Esophagus muscularis mucosa (tissue), 4 donors: ENCODE measurements around the gene IL1RN. TPM values are rescaled to one million over a fixed set of nuclear protein-coding genes. Genes with fewer than 3 reads are reported as not detected.

ENCODE experiments used
- DNase-seq: peaks from one replicate; pipeline ENCODE4 v3.0.0-alpha.2; 2017; ENCODE audit errors: extremely low spot score
- H3K27ac ChIP-seq, 4 donors: fragments of 200-600 bp; sonication (generic); replicated peaks in 1 of 4; 1 replicate in 3 of 4; 2 replicates in 1 of 4; pipeline ENCODE4 v1.5.1; 2016 to 2019; ENCODE audit warnings: mild to moderate bottlenecking in 1 of 4
- H3K27me3 ChIP-seq, 4 donors: fragments of 200-600 bp; sonication (generic); one replicate each; pipeline versions ENCODE4 v1.5.1 to v1.6.0; 2016 to 2019
- H3K36me3 ChIP-seq, 4 donors: fragments of 200-600 bp; sonication (generic); one replicate each; pipeline ENCODE4 v1.5.1; 2016 to 2019
- H3K4me1 ChIP-seq, 4 donors: fragments of 200-600 bp; sonication (generic); one replicate each; pipeline ENCODE4 v1.5.1; 2016 to 2019
- H3K4me3 ChIP-seq, 4 donors: fragments of 200-600 bp; sonication (generic); 1 replicate in 2 of 4; 2 replicates in 2 of 4; pipeline ENCODE4 v1.5.1; 2016 to 2019; ENCODE audit warnings: mild to moderate bottlenecking in 4 of 4, moderate library complexity in 1 of 4
- H3K9me3 ChIP-seq, 4 donors: fragments of 200-600 bp; sonication (generic); 1 replicate in 3 of 4; 2 replicates in 1 of 4; pipeline ENCODE4 v1.5.1; 2016 to 2019
- CTCF ChIP-seq, 3 experiments: fragments of 200-600 bp in 2 of 3; fragments of 450-650 bp in 1 of 3; sonication (generic) in 2 of 3; IDR thresholded peaks; one replicate each; pipeline ENCODE4 v1.5.1; 2017 to 2019; ENCODE audit warnings: antibody characterized with exemption in 3 of 3, mild to moderate bottlenecking in 2 of 3, moderate library complexity in 1 of 3
- EP300 ChIP-seq: sonication (generic); formaldehyde crosslinking; IDR thresholded peaks from one replicate; pipeline ENCODE4 v1.6.1; 2017; ENCODE audit warnings: antibody characterized with exemption
- POLR2A ChIP-seq: fragments of 450-650 bp; IDR thresholded peaks from one replicate; pipeline ENCODE4 v1.6.1; 2017; ENCODE audit warnings: antibody characterized with exemption, moderate library complexity, mild to moderate bottlenecking, low read depth
- POLR2AphosphoS5 ChIP-seq, 2 donors: sonication (generic); formaldehyde crosslinking; IDR thresholded peaks; one replicate each; pipeline ENCODE4 v1.6.1; 2017; ENCODE audit warnings: antibody characterized with exemption in 2 of 2
- WGBS: methylation state at CpG from one replicate; pipeline ENCODE4 v1.1.5; 2018; 5-methylcytosine and 5-hydroxymethylcytosine counted together
- intact Hi-C: fragments of 100-400 bp; cut with DNase I; formaldehyde crosslinking; loops from one replicate; pipeline ENCODE4 v1.15.1; 2023
- small RNA-seq, 3 donors: library from RNA; depleted of rRNA; stranded (forward); fragments of <200 nt; gene quantifications; one replicate each; pipeline ENCODE3, GENCODE V24; 2016
- total RNA-seq, 4 donors: library from RNA; depleted of rRNA; stranded (reverse); fragments of >200 nt; gene quantifications; one replicate each; pipeline versions ENCODE4 v1.1.0 to v1.2.1, GENCODE V29; 2016

IL1RN gene
- total RNA-seq, 4 donors from 2014 or later, result 0.40 to 4.1 (median 0.83) TPM; not detected in 1

DNA sequence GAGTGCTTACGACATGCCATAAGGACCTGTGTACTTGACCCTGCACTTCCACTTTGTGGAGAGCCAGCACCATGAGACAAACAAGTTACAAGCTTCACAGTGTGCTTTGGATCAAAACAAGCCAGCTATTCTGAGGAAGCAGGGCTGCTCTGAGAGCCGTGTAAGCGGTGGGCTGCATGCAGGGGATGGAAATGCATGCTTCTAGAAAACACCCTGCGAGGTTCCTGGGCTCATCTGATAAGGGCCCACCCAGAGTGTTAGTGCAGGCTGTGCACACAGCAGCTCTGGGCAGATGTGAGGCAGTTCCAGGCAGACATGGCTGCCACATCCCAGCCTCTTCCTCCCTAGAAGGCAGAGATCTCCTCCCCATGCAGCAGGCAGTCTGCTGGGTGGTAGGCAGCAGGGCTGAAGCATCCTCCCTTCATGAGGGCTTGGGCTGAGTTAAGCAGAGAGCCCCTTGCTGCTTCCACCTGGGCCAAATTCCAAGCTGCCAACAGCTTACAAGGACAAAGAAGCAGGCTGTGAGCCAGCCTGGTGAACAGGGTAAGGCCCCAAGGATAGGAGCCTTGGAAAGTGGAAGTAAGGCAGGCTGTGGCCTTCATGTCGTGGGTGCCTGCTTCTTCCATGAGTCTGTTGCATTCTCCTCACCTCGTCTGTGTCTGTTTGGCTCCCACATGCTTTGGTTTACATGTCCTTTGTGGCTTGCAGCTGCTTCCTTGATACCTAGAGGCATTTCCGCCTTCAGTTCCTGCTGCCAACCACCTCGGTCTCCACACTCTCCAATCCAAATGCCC lies 54.1 kb downstream of the IL1RN start:
- H3K36me3 ChIP-seq, result no peaks in the 10 kb centered on the region
- H3K27ac ChIP-seq, result no peak overlapping the region
- intact Hi-C loops, result no loop called here
- no peaks in the 10 kb centered on the region for H3K9me3 ChIP-seq
- H3K27me3 ChIP-seq, result no peaks in the 10 kb centered on the region
- 72% methylated on average over 8 of the region's 8 CpGs for WGBS
- no peaks in the 10 kb centered on the region for H3K4me1 ChIP-seq
- H3K4me3 ChIP-seq, result no peak overlapping the region
- TF ChIP-seq POLR2A (no peak), EP300 (no peak), CTCF (IDR thresholded peaks at IDR 0.05) (no peak), POLR2AphosphoS5 (IDR thresholded peaks at IDR 0.05) (no peak)
- DNase-seq, result no peak

GRCh38 chr2:113182471-113183260 lies 55.3 kb downstream of the IL1RN start:
- intact Hi-C loops, result no loop called here
- 79% methylated on average over 5 of the region's 15 CpGs for WGBS

DNA sequence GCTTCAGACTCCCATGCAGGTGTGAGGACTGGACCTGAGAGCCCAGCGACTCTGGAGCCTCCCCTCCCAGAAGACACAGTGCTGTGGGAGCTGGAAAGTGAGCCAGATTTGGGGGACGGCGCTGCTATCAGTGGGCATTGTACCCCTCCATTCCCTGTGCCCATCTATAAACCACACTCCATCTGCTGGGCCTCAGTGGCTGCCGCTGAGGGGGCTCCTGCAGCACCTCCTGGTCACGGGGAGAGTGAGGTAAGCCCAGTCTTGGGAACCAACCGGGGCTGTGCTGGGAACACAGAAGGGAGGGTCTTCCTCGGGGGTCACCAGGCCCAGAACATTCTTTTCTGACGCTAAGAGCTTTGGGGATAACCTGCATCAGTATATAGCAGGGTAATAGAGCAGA lies 55.9 kb downstream of the IL1RN start:
- Histone ChIP-seq H3K4me1 (no peaks in the 10 kb centered on the region), H3K27ac (no peak overlapping the region), H3K27me3 (no peaks in the 10 kb centered on the region), H3K4me3 (no peak overlapping the region), H3K36me3 (no peaks in the 10 kb centered on the region), H3K9me3 (no peaks in the 10 kb centered on the region)
- WGBS, result 91% methylated on average over 6 of the region's 8 CpGs
- no peak for DNase-seq
- TF ChIP-seq CTCF (IDR thresholded peaks at IDR 0.05) (no peak), POLR2A (no peak), EP300 (no peak), POLR2AphosphoS5 (IDR thresholded peaks at IDR 0.05) (no peak)
- intact Hi-C loops, result no loop called here

More at GRCh38 chr2:113182471-113183260, 55.3 kb downstream of the IL1RN start:
- no peak overlapping the region for H3K27ac ChIP-seq
- H3K4me3 ChIP-seq, result no peak overlapping the region
- no peak for DNase-seq
- no peaks in the 10 kb centered on the region for H3K27me3 ChIP-seq
- no peaks in the 10 kb centered on the region for H3K9me3 ChIP-seq
- no peaks in the 10 kb centered on the region for H3K36me3 ChIP-seq
- no peak for TF ChIP-seq POLR2A
- no peak for TF ChIP-seq EP300
- TF ChIP-seq CTCF (IDR thresholded peaks at IDR 0.05), result no peak
- no peak for TF ChIP-seq POLR2AphosphoS5 (IDR thresholded peaks at IDR 0.05)
- no peaks in the 10 kb centered on the region for H3K4me1 ChIP-seq

Small RNAs within 50 kb of the gene (small RNA-seq; reads per million reads assigned to genes)
- 0 reads per million in 3 donors for gene RNU6-1180P

Other genes with a start within 250 kb of the IL1RN start
- gene IL37, start 216.4 kb upstream of the IL1RN start, total RNA-seq, result not detected
- not detected for gene IL36G, start 149.6 kb upstream of the IL1RN start, total RNA-seq
- gene IL36A, start 122.1 kb upstream of the IL1RN start, total RNA-seq, result not detected
- gene IL36B, start 74.7 kb upstream of the IL1RN start, total RNA-seq, result not detected
- not detected for gene IL36RN, start 68.4 kb upstream of the IL1RN start, total RNA-seq
- gene IL1F10, start 59.6 kb upstream of the IL1RN start, total RNA-seq, result not detected
- 1 to 10 TPM; 3.1 to 4.6 (median 3.6) TPM for gene PSD4, start 46.4 kb downstream of the IL1RN start, total RNA-seq
- gene PAX8, start 151.3 kb downstream of the IL1RN start, total RNA-seq, result 1 to 10 TPM in 2 of 4 donors, under 1 TPM in 2; 0.58 to 2.1 (median 1.1) TPM